ENCODE results near the gene CYP4F3.

Gene CYP4F3

GRCh38 chr19:15636026-15636425 lies 4.7 kb upstream of the CYP4F3 start:
- Histone ChIP-seq H3K36me3 (ENCODE audit: control insufficient read depth, insufficient read depth, low read length) (no peaks in the 10 kb centered on the region), H3K27ac (no peak overlapping the region), H3K9ac (no peak overlapping the region), H3K27me3 (ENCODE audit: control insufficient read depth, insufficient read depth, low read length) (no peaks in the 10 kb centered on the region), H2AFZ (no peak overlapping the region), H3K4me3 (ENCODE audit: low read depth, low read length) (no peak overlapping the region), H3K9me3 (ENCODE audit: control insufficient read depth, low read length) (no peaks in the 10 kb centered on the region), H3K79me2 (no peaks in the 10 kb centered on the region), H3K4me2 (ENCODE audit: low read length) (no peak overlapping the region), H3K4me1 (no peaks in the 10 kb centered on the region)
- TF ChIP-seq CTCF (IDR thresholded peaks at IDR 0.05): no peak

- no peaks in the 10 kb centered on the region for H3K4me1 ChIP-seq
- no peak overlapping the region for H3K9ac ChIP-seq
- H3K79me2 ChIP-seq: no peaks in the 10 kb centered on the region
- no peak overlapping the region for H3K4me3 ChIP-seq (ENCODE audit: low read depth, low read length)
- H3K4me2 ChIP-seq (ENCODE audit: low read length): no peak overlapping the region
- H3K36me3 ChIP-seq (ENCODE audit: control insufficient read depth, insufficient read depth, low read length): no peaks in the 10 kb centered on the region
- no peaks in the 10 kb centered on the region for H3K27me3 ChIP-seq (ENCODE audit: control insufficient read depth, insufficient read depth, low read length)
- TF ChIP-seq CTCF (IDR thresholded peaks at IDR 0.05): no peak
- H2AFZ ChIP-seq: no peak overlapping the region
- H3K9me3 ChIP-seq (ENCODE audit: control insufficient read depth, low read length): no peaks in the 10 kb centered on the region
- H3K27ac ChIP-seq: no peak overlapping the region
These were observed 1.1 kb upstream of the CYP4F3 start for GRCh38 chr19:15639596-15639995.

- Histone ChIP-seq H3K9me3 (ENCODE audit: control insufficient read depth, low read length) (no peaks in the 10 kb centered on the region), H3K36me3 (ENCODE audit: control insufficient read depth, insufficient read depth, low read length) (no peaks in the 10 kb centered on the region), H3K4me2 (ENCODE audit: low read length) (no peak overlapping the region), H3K4me1 (no peaks in the 10 kb centered on the region), H3K4me3 (ENCODE audit: low read depth, low read length) (no peak overlapping the region), H3K27ac (no peak overlapping the region), H2AFZ (no peak overlapping the region), H3K9ac (no peak overlapping the region), H3K27me3 (ENCODE audit: control insufficient read depth, insufficient read depth, low read length) (no peaks in the 10 kb centered on the region), H3K79me2 (no peaks in the 10 kb centered on the region)
- no peak for TF ChIP-seq CTCF (IDR thresholded peaks at IDR 0.05)
These were observed 354 bp downstream of the CYP4F3 start for GRCh38 chr19:15640904-15641597.

- Histone ChIP-seq H3K27me3 (ENCODE audit: control insufficient read depth, insufficient read depth, low read length) (no peaks in the 10 kb centered on the region), H3K9me3 (ENCODE audit: control insufficient read depth, low read length) (no peaks in the 10 kb centered on the region), H3K27ac (no peak overlapping the region), H3K9ac (no peak overlapping the region), H3K79me2 (no peaks in the 10 kb centered on the region), H3K4me1 (no peaks in the 10 kb centered on the region), H3K4me3 (ENCODE audit: low read depth, low read length) (no peak overlapping the region), H3K4me2 (ENCODE audit: low read length) (no peak overlapping the region), H3K36me3 (ENCODE audit: control insufficient read depth, insufficient read depth, low read length) (no peaks in the 10 kb centered on the region), H2AFZ (no peak overlapping the region)
- no peak for TF ChIP-seq CTCF (IDR thresholded peaks at IDR 0.05)
These were observed 1.3 kb downstream of the CYP4F3 start for GRCh38 chr19:15641901-15642491.

- Histone ChIP-seq H3K9me3 (ENCODE audit: control insufficient read depth, low read length) (no peaks in the 10 kb centered on the region), H3K27me3 (ENCODE audit: control insufficient read depth, insufficient read depth, low read length) (no peaks in the 10 kb centered on the region), H3K4me2 (ENCODE audit: low read length) (no peak overlapping the region), H3K9ac (no peak overlapping the region), H3K79me2 (no peaks in the 10 kb centered on the region), H3K4me3 (ENCODE audit: low read depth, low read length) (no peak overlapping the region), H3K27ac (no peak overlapping the region), H3K36me3 (ENCODE audit: control insufficient read depth, insufficient read depth, low read length) (no peaks in the 10 kb centered on the region), H3K4me1 (no peaks in the 10 kb centered on the region), H2AFZ (no peak overlapping the region)
- TF ChIP-seq CTCF (IDR thresholded peaks at IDR 0.05): no peak
These were observed 2.1 kb downstream of the CYP4F3 start for GRCh38 chr19:15642807-15643206.

Data from parathyroid adenoma (tissue), 2 donors.